AG10803 (cell line): ENCODE results near the gene ZFHX2.

ENCODE experiments used
- DNase-seq: peaks from one replicate; pipeline ENCODE4 v3.0.0; 2010; ENCODE audit warnings: low read depth
- H3K4me3 ChIP-seq: 2 replicates; pipeline ENCODE4 v1.5.1; 2011; ENCODE audit warnings: mild to moderate bottlenecking, low read length, control low read depth
- CTCF ChIP-seq: conservative IDR thresholded peaks from 2 replicates; pipeline ENCODE4 v1.5.1; 2011; ENCODE audit warnings: mild to moderate bottlenecking, low read length, control low read depth, inconsistent platforms

Gene ZFHX2

GRCh38 chr14:23478109-23478759 lies 73.3 kb downstream of the ZFHX2 start:
- no peak overlapping the region for H3K4me3 ChIP-seq
- DNase-seq, result peak; percentile 68
- peak; percentile 76 for TF ChIP-seq CTCF

GRCh38 chr14:23470947-23471346 lies 80.6 kb downstream of the ZFHX2 start:
- no peak for TF ChIP-seq CTCF
- no peak overlapping the region for H3K4me3 ChIP-seq
- no peak for DNase-seq
